AG08396 (cell line): ENCODE measurements around the gene HORMAD1.
"Not testable (repeated sequence)": the region's sequence is repeated elsewhere in the genome, so short reads cannot be mapped to it uniquely, and the experiment has no call there.

Experiments
- DNase-seq: peaks from one replicate; pipeline ENCODE4 v3.0.0; 2012; ENCODE audit warnings: low spot score, mixed read lengths

Gene HORMAD1

GRCh38 chr1:150696995-150697927 lies 23.4 kb downstream of the HORMAD1 start, which contains the start of gene GOLPH3L:
TSS of gene GOLPH3L (minus strand) at chr1:150697154. CDS start at chr1:150694838, 2,316 bp downstream.
- peak; percentile 92 for DNase-seq

GRCh38 chr1:150696590-150696989 lies 24.1 kb downstream of the HORMAD1 start:
- peak; percentile 9 for DNase-seq

- no peak for DNase-seq
Observed at GRCh38 chr1:150696162-150696561, 24.5 kb downstream of the HORMAD1 start.

- no peak for DNase-seq
Observed at GRCh38 chr1:150695561-150695960, 25.1 kb downstream of the HORMAD1 start.

- no peak for DNase-seq
Observed at GRCh38 chr1:150692720-150693119, 28.0 kb downstream of the HORMAD1 start.

- no peak for DNase-seq
Observed at GRCh38 chr1:150688763-150689162, 31.9 kb downstream of the HORMAD1 start.

GRCh38 chr1:150686275-150686674 lies 34.4 kb downstream of the HORMAD1 start:
- no peak for DNase-seq

- no peak for DNase-seq
Observed at GRCh38 chr1:150683914-150684313, 36.8 kb downstream of the HORMAD1 start.

- DNase-seq, result no peak
Observed at GRCh38 chr1:150678988-150679387, 41.7 kb downstream of the HORMAD1 start.

- no peak for DNase-seq
Observed at GRCh38 chr1:150674881-150675280, 45.8 kb downstream of the HORMAD1 start.

- no peak for DNase-seq
Observed at GRCh38 chr1:150663321-150663720, 57.4 kb downstream of the HORMAD1 start.

- DNase-seq, result no peak
Observed at GRCh38 chr1:150662811-150663210, 57.9 kb downstream of the HORMAD1 start.

GRCh38 chr1:150661156-150661555 lies 59.5 kb downstream of the HORMAD1 start:
- DNase-seq, result no peak

GRCh38 chr1:150660584-150660983 lies 60.1 kb downstream of the HORMAD1 start:
- no peak for DNase-seq

- DNase-seq, result not testable (repeated sequence)
Observed at GRCh38 chr1:150657064-150657463, 63.6 kb downstream of the HORMAD1 start.

GRCh38 chr1:150654635-150655034 lies 66.1 kb downstream of the HORMAD1 start:
- DNase-seq, result not testable (repeated sequence)

- DNase-seq, result no peak
Observed at GRCh38 chr1:150650193-150650592, 70.5 kb downstream of the HORMAD1 start.

GRCh38 chr1:150649441-150650075 lies 71.1 kb downstream of the HORMAD1 start:
- DNase-seq, result no peak
